GM18507 (cell line): ENCODE data around the gene FCRLB.

Experiments
- DNase-seq: peaks from one replicate; pipeline ENCODE4 v3.0.0; 2011; ENCODE audit warnings: low read depth; ENCODE audit not compliant: insufficient read length; ENCODE audit errors: extremely low spot score
- FAIRE-seq: peaks from 2 replicates; lab custom pipeline; 2011; peaks lifted over from hg19 to GRCh38; lab: Jason Lieb, UNC

The FCRLB gene

GRCh38 chr1:161777261-161777660 is 55.9 kb downstream of the FCRLB start:
- DNase-seq (no peak), FAIRE-seq (peak; percentile 59)
